Panc1 (cell line): ENCODE results near the gene LCORL. TPM values are rescaled to one million over a fixed set of nuclear protein-coding genes. Genes with fewer than 3 reads are reported as not detected.

Source experiments
- ATAC-seq: fragments of 200-7000 bp; cut with Tn5 transposase; 2 replicates; pipeline ENCODE4 v1.9.1; 2020; ENCODE audit warnings: mild to moderate bottlenecking, moderate library complexity
- BruUV-seq: library from RNA; stranded (reverse); fragments of 400-500 nt; replicated peaks from 2 replicates; lab custom pipeline; 2021; lab: Mats Ljungman, UMichigan
- CTCF ChIA-PET: fragments of 300-600 bp; sonication (Branson Sonifier 250); formaldehyde crosslinking; loops from one replicate; lab custom pipeline; 2022; ENCODE audit warnings: antibody characterized with exemption; lab: Charles Lee
- POLR2A ChIA-PET: fragments of 300-600 bp; sonication (Branson Sonifier 250); formaldehyde crosslinking; loops from one replicate; lab custom pipeline; 2022; ENCODE audit warnings: antibody characterized with exemption; lab: Charles Lee
- DNase-seq: peaks from one replicate; pipeline ENCODE4 v3.0.0-alpha.2; 2010; ENCODE audit warnings: low read depth, low spot score
- H3K27ac ChIP-seq: 2 replicates; pipeline ENCODE4 v1.5.1; 2011; ENCODE audit warnings: mild to moderate bottlenecking, low read length, inconsistent platforms
- H3K27me3 ChIP-seq: fragments of 200-500 bp; sonication (Bioruptor generic); 2 replicates; pipeline ENCODE4 v1.6.0; 2014; ENCODE audit warnings: low read length, inconsistent platforms; ENCODE audit not compliant: control insufficient read depth, insufficient read depth
- H3K36me3 ChIP-seq: fragments of 200-500 bp; sonication (Bioruptor generic); 2 replicates; pipeline ENCODE4 v1.5.1; 2014; ENCODE audit warnings: inconsistent platforms, mild to moderate bottlenecking, low read length, moderate library complexity; ENCODE audit not compliant: control insufficient read depth, insufficient read depth
- H3K4me1 ChIP-seq: 2 replicates; pipeline ENCODE4 v1.5.1; 2011; ENCODE audit warnings: inconsistent platforms, mild to moderate bottlenecking, low read length, moderate library complexity; ENCODE audit not compliant: control insufficient read depth, insufficient read depth
- H3K4me3 ChIP-seq, 2 experiments: 2 replicates each; pipeline ENCODE4 v1.5.1; 2011 to 2012; ENCODE audit warnings: low read depth in 2 of 2, low read length in 2 of 2, mild to moderate bottlenecking in 2 of 2, inconsistent platforms in 1 of 2, moderate library complexity in 1 of 2
- H3K9me3 ChIP-seq: fragments of 200-500 bp; sonication (Bioruptor generic); 2 replicates; pipeline ENCODE4 v1.5.1; 2014; ENCODE audit warnings: low read depth, mild to moderate bottlenecking, inconsistent platforms, low read length, moderate library complexity; ENCODE audit not compliant: control insufficient read depth, insufficient read depth
- POLR2AphosphoS5 ChIP-seq: IDR thresholded peaks from 2 replicates; pipeline ENCODE4 v1.6.1; 2012; ENCODE audit warnings: mild to moderate bottlenecking, low read depth, low read length, moderate library complexity
- REST ChIP-seq, 2 experiments: IDR thresholded peaks; 2 replicates each; pipeline ENCODE4 v1.6.1; 2011 to 2012; ENCODE audit warnings: low read depth in 2 of 2, control low read depth in 1 of 2, low read length in 1 of 2, mild to moderate bottlenecking in 1 of 2, moderate library complexity in 1 of 2; ENCODE audit not compliant: insufficient read depth in 1 of 2
- SIN3A ChIP-seq: IDR thresholded peaks from 2 replicates; pipeline ENCODE4 v1.6.1; 2012; ENCODE audit warnings: low read depth, mild to moderate bottlenecking, low read length, moderate library complexity, borderline replicate concordance; ENCODE audit not compliant: insufficient read depth
- TCF7L2 ChIP-seq: IDR thresholded peaks from 2 replicates; pipeline ENCODE4 v1.6.1; 2011; ENCODE audit warnings: mild to moderate bottlenecking, low read depth, low read length, inconsistent platforms
- in situ Hi-C: cut with HindIII; loops from 2 replicates; pipeline ENCODE4 v1.10.0; 2016; ENCODE audit warnings: low sequenced_read_pairs, low pct_unique_long_range_greater_than_20kb
- intact Hi-C: fragments of 100-400 bp; cut with micrococcal nuclease; formaldehyde crosslinking; loops from one replicate; pipeline ENCODE4 v1.10.0; 2022; ENCODE audit not compliant: unreplicated experiment
- total RNA-seq: library from RNA; stranded (reverse); gene quantifications from one replicate; pipeline ENCODE4 v1.2.1, GENCODE V29; 2021; ENCODE audit not compliant: unreplicated experiment
- TF ChIP-seq, protein P1 (sequence below): fragments of 450-650 bp; IDR thresholded peaks from 2 replicates; pipeline ENCODE4 v1.5.1; 2017; ENCODE audit warnings: mild to moderate bottlenecking

Gene LCORL
- total RNA-seq, 1 experiment from 2014 or later = 17.5 TPM

DNA sequence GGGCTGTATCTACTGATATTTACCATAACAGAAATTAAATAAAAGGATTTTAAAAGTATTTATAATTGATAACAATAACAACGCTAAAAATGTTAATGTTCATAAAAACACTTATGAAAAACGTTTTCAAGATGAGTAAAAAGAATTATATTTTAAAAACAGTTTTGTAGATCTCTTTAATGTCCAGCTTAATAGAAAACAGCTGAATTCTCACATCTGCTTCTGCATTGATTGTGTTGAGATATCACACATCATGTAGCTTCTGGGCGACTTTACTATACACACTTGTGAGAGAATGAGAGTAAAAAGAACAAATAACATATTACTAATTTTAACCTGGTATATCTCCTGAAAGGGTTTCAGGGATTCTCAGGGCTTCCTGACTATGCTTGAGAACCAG is 127.1 kb downstream of the LCORL start:
- ChIA-PET POLR2A (no interaction called here), CTCF (no interaction called here)
- Histone ChIP-seq H3K9me3 (no peaks in the 10 kb centered on the region), H3K27me3 (no peaks in the 10 kb centered on the region), H3K27ac (no peak overlapping the region), H3K36me3 (no peaks in the 10 kb centered on the region), H3K4me3 (no peak overlapping the region), H3K4me1 (no peaks in the 10 kb centered on the region)
- intact Hi-C loops (no loop called here), in situ Hi-C loops (no loop called here)
- ATAC-seq (no peak), DNase-seq (no peak)
- TF ChIP-seq SIN3A (no peak), TCF7L2 (no peak)
- BruUV-seq = no TSS peak

DNA sequence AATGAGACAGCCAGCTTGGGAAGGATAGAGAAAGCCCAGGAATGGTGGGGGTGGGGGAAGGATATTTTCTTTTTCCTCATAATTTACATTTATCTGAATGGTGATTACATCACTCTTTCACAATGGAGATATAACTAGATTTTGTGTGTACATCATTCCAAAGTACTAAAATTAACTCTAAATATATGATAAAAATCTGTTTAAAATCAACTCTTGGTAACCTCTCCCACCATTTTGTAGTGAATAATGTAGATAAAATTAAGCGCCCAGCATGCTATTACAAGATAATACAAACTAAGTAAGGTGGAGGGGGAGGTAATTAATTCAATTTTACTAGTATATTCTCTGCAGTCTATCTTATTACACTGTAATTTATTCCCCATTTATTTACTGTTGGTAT is 131.9 kb downstream of the LCORL start:
- BruUV-seq = no TSS peak
- Histone ChIP-seq H3K27me3 (no peaks in the 10 kb centered on the region), H3K9me3 (no peaks in the 10 kb centered on the region), H3K27ac (no peak overlapping the region), H3K4me3 (no peak overlapping the region), H3K4me1 (no peaks in the 10 kb centered on the region), H3K36me3 (no peaks in the 10 kb centered on the region)
- no peak for TF ChIP-seq REST (IDR thresholded peaks at IDR 0.05; ENCODE audit: insufficient read depth in 1 of 2, low read depth in 2 of 2, low read length in 1 of 2)
- TF ChIP-seq SIN3A = no peak
- no peak for TF ChIP-seq TCF7L2
- CTCF ChIA-PET = no interaction called here
- no peak for ATAC-seq
- intact Hi-C loops (no loop called here), in situ Hi-C loops (no loop called here)
- no peak for DNase-seq
- POLR2A ChIA-PET = no interaction called here

- no peak for TF ChIP-seq REST (IDR thresholded peaks at IDR 0.05; ENCODE audit: insufficient read depth in 1 of 2, low read depth in 2 of 2, low read length in 1 of 2)
- no peak for TF ChIP-seq TCF7L2
- TF ChIP-seq POLR2AphosphoS5 = no peak
- TF ChIP-seq, protein P1, sequence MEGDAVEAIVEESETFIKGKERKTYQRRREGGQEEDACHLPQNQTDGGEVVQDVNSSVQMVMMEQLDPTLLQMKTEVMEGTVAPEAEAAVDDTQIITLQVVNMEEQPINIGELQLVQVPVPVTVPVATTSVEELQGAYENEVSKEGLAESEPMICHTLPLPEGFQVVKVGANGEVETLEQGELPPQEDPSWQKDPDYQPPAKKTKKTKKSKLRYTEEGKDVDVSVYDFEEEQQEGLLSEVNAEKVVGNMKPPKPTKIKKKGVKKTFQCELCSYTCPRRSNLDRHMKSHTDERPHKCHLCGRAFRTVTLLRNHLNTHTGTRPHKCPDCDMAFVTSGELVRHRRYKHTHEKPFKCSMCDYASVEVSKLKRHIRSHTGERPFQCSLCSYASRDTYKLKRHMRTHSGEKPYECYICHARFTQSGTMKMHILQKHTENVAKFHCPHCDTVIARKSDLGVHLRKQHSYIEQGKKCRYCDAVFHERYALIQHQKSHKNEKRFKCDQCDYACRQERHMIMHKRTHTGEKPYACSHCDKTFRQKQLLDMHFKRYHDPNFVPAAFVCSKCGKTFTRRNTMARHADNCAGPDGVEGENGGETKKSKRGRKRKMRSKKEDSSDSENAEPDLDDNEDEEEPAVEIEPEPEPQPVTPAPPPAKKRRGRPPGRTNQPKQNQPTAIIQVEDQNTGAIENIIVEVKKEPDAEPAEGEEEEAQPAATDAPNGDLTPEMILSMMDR = no peak
- TF ChIP-seq SIN3A = no peak
- no peaks in the 10 kb centered on the region for H3K4me1 ChIP-seq
- DNase-seq (no peak), ATAC-seq (no peak)
- in situ Hi-C loops (no loop called here), intact Hi-C loops (no loop called here)
- no peak overlapping the region for H3K27ac ChIP-seq
- H3K9me3 ChIP-seq = no peaks in the 10 kb centered on the region
- POLR2A ChIA-PET = no interaction called here
- BruUV-seq = no TSS peak
- no peak overlapping the region for H3K4me3 ChIP-seq
- no peaks in the 10 kb centered on the region for H3K36me3 ChIP-seq
- CTCF ChIA-PET = no interaction called here
- no peaks in the 10 kb centered on the region for H3K27me3 ChIP-seq
Measured at GRCh38 chr4:17884511-17884910, 137.0 kb downstream of the LCORL start.
